ENCODE data around the gene DTWD1.
"Not testable (repeated sequence)": the region's sequence is repeated elsewhere in the genome, so short reads cannot be mapped to it uniquely, and the experiment has no call there.

The DTWD1 gene

GRCh38 chr15:49620658-49621368 is at the start of gene DTWD1, which contains the start of gene FAM227B:
Gene DTWD1, plus strand, starts transcription at chr15:49621048. Its CDS starts 4,120 bp downstream, at chr15:49625168.
Gene FAM227B, minus strand, starts transcription at chr15:49620818. Its CDS starts 5,647 bp downstream, at chr15:49615171.
- TF ChIP-seq CTCF (IDR thresholded peaks at IDR 0.05; ENCODE audit: borderline replicate concordance, control extremely low read depth, extremely low read depth, insufficient read depth, missing control alignments): no peak
- peak; percentile 93 for DNase-seq (ENCODE audit: low spot score)
- in situ Hi-C loops (cut with MboI; ENCODE audit: low sequenced_read_pairs, unreplicated experiment): no loop called here

GRCh38 chr15:49573421-49573820 is 47.4 kb upstream of the DTWD1 start:
- in situ Hi-C loops (cut with MboI; ENCODE audit: low sequenced_read_pairs, unreplicated experiment): no loop called here
- no peak for DNase-seq (ENCODE audit: low spot score)
- no peak for TF ChIP-seq CTCF (IDR thresholded peaks at IDR 0.05; ENCODE audit: borderline replicate concordance, control extremely low read depth, extremely low read depth, insufficient read depth, missing control alignments)

GRCh38 chr15:49589030-49589429 is 31.8 kb upstream of the DTWD1 start:
- peak; percentile 20 for DNase-seq (ENCODE audit: low spot score)
- in situ Hi-C loops (cut with MboI; ENCODE audit: low sequenced_read_pairs, unreplicated experiment): no loop called here

GRCh38 chr15:49592829-49593316 is 28.0 kb upstream of the DTWD1 start:
- DNase-seq (ENCODE audit: low spot score); in situ Hi-C loops (cut with MboI; ENCODE audit: low sequenced_read_pairs, unreplicated experiment): not testable (repeated sequence)

More at GRCh38 chr15:49589030-49589429, 31.8 kb upstream of the DTWD1 start:
- TF ChIP-seq CTCF (IDR thresholded peaks at IDR 0.05; ENCODE audit: borderline replicate concordance, control extremely low read depth, extremely low read depth, insufficient read depth, missing control alignments): no peak

GRCh38 chr15:49604625-49605409 is 16.0 kb upstream of the DTWD1 start:
- in situ Hi-C loops (cut with MboI; ENCODE audit: low sequenced_read_pairs, unreplicated experiment): no loop called here
- DNase-seq (ENCODE audit: low spot score): no peak
- no peak for TF ChIP-seq CTCF (IDR thresholded peaks at IDR 0.05; ENCODE audit: borderline replicate concordance, control extremely low read depth, extremely low read depth, insufficient read depth, missing control alignments)

GRCh38 chr15:49605588-49605987 is 15.3 kb upstream of the DTWD1 start:
- TF ChIP-seq CTCF (IDR thresholded peaks at IDR 0.05; ENCODE audit: borderline replicate concordance, control extremely low read depth, extremely low read depth, insufficient read depth, missing control alignments): no peak
- no peak for DNase-seq (ENCODE audit: low spot score)
- in situ Hi-C loops (cut with MboI; ENCODE audit: low sequenced_read_pairs, unreplicated experiment): no loop called here

- no peak for DNase-seq (ENCODE audit: low spot score)
- in situ Hi-C loops (cut with MboI; ENCODE audit: low sequenced_read_pairs, unreplicated experiment): no loop called here
- TF ChIP-seq CTCF (IDR thresholded peaks at IDR 0.05; ENCODE audit: borderline replicate concordance, control extremely low read depth, extremely low read depth, insufficient read depth, missing control alignments): no peak
Observed at GRCh38 chr15:49606594-49606993, 14.3 kb upstream of the DTWD1 start.

Data from GM13976 (cell line).